Stimulated activated naive B cell treated with anti-CD40 and anti-IgM and Interleukin-4, amounts not matched to agents 10 μg/mL and 1 μg/mL and 100 μg/mL, for 72 hours (primary cell): ENCODE data around the gene CYP1A2.

Source experiments
- ATAC-seq, 2 donors: fragments of 150-1000 bp; cut with Tn5 transposase; replicated peaks; 2 replicates each; pipeline ENCODE4 v1.10.0; 2021; ENCODE audit warnings: moderate library complexity in 1 of 2
- DNase-seq: peaks from one replicate; pipeline ENCODE4 v3.0.0; 2021
- H3K27ac Mint-ChIP-seq: one replicate; pipeline ENCODE4 v1.8.0; 2022; ENCODE audit warnings: mild to moderate bottlenecking, mixed read lengths
- H3K27me3 Mint-ChIP-seq, 2 donors: one replicate each; pipeline ENCODE4 v1.8.0; 2022; ENCODE audit warnings: mixed read lengths in 2 of 2
- H3K36me3 Mint-ChIP-seq, 2 donors: one replicate each; pipeline ENCODE4 v1.8.0; 2022; ENCODE audit warnings: mixed read lengths in 2 of 2, mild to moderate bottlenecking in 1 of 2
- H3K4me1 Mint-ChIP-seq, 2 donors: one replicate each; pipeline ENCODE4 v1.8.0; 2022; ENCODE audit warnings: mixed read lengths in 2 of 2, mild to moderate bottlenecking in 1 of 2
- H3K4me3 Mint-ChIP-seq, 2 donors: one replicate each; pipeline ENCODE4 v1.8.0; 2022; ENCODE audit warnings: mild to moderate bottlenecking in 2 of 2, mixed read lengths in 2 of 2, moderate library complexity in 1 of 2
- H3K9me3 Mint-ChIP-seq, 2 donors: one replicate each; pipeline ENCODE4 v1.8.0; 2022; ENCODE audit warnings: mixed read lengths in 2 of 2, mild to moderate bottlenecking in 1 of 2

CYP1A2 gene, protein sequence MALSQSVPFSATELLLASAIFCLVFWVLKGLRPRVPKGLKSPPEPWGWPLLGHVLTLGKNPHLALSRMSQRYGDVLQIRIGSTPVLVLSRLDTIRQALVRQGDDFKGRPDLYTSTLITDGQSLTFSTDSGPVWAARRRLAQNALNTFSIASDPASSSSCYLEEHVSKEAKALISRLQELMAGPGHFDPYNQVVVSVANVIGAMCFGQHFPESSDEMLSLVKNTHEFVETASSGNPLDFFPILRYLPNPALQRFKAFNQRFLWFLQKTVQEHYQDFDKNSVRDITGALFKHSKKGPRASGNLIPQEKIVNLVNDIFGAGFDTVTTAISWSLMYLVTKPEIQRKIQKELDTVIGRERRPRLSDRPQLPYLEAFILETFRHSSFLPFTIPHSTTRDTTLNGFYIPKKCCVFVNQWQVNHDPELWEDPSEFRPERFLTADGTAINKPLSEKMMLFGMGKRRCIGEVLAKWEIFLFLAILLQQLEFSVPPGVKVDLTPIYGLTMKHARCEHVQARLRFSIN

DNA sequence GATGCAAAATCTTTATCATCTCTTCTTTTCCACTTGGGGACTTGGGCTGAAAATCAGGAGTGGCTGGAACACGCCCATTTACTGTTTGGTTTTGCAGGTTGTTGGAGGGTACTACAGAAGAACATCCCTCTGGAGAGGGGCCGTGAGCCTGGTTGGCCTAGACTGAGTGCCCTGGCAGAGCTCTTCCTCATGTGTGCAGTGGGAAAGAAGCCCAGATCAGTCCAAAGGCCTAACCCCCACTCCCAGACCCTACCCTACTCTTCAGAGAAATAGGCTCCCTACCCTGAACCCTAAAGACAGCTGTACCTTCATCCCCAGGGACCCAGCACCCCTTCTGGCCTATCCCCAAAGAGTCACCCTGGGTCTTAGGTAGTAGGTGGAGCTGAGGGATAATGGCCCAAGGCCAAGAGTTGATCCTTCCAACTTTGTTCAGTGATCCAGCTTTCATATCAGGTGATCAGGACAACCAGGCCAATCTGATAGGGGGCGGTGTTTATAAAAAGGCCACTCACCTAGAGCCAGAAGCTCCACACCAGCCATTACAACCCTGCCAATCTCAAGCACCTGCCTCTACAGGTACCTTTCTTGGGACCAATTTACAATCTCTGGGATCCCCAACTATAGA, at the start of gene CYP1A2:
Gene CYP1A2 (plus strand): TSS at position 524 of the 625 bp plus-strand sequence. CDS start 894 bp downstream, outside the sequence.
- no peak for DNase-seq

DNA sequence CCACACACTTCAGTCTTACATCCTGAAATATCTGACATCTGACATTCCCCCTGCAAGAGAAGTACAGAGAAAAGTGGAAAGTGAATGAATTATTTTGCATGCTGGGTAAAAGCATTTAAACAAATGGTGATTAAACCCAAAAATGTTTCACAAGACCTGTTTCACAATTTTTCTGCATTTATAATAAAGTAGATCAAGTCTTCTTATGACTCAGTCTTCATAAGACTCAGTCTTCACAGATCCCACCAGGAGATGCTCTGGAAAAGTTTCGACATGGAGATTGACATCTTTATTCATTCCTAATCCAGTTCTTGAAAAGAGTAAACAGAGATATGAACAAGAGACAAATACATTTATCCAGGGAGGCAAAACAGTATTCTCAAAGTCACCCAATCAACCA, 39.6 kb upstream of the CYP1A2 start:
- H3K9me3 Mint-ChIP-seq, result no peaks in the 10 kb centered on the region
- H3K27me3 Mint-ChIP-seq, result peaks cover 21 to 33% of the 10 kb centered on the region in 2 donors

More for the DNA sequence above, at the start of gene CYP1A2:
- Mint-ChIP-seq H3K36me3 (no peaks in the 10 kb centered on the region), H3K4me3 (no peak within 1 kb of the TSS), H3K27me3 (peaks cover 0 to 6% of the 10 kb centered on the region in 2 donors), H3K27ac (no peak within 1 kb of the TSS), H3K4me1 (peaks cover 0 to 8% of the 10 kb centered on the region in 2 donors), H3K9me3 (no peaks in the 10 kb centered on the region)
- no peak for ATAC-seq

GRCh38 chr15:74709892-74710291, 38.8 kb upstream of the CYP1A2 start:
- no peak for ATAC-seq
- DNase-seq, result no peak
- Mint-ChIP-seq H3K4me3 (no peak overlapping the region), H3K36me3 (no peaks in the 10 kb centered on the region), H3K27me3 (peaks cover 21 to 33% of the 10 kb centered on the region in 2 donors), H3K4me1 (no peaks in the 10 kb centered on the region), H3K27ac (no peak overlapping the region), H3K9me3 (no peaks in the 10 kb centered on the region)

More for the DNA sequence above, 39.6 kb upstream of the CYP1A2 start:
- H3K4me3 Mint-ChIP-seq, result no peak overlapping the region
- H3K4me1 Mint-ChIP-seq, result no peaks in the 10 kb centered on the region
- H3K36me3 Mint-ChIP-seq, result no peaks in the 10 kb centered on the region
- H3K27ac Mint-ChIP-seq, result no peak overlapping the region
- ATAC-seq (no peak), DNase-seq (no peak)

GRCh38 chr15:74710319-74711094, 38.1 kb upstream of the CYP1A2 start:
- Mint-ChIP-seq H3K4me1 (no peaks in the 10 kb centered on the region), H3K4me3 (no peak overlapping the region), H3K9me3 (no peaks in the 10 kb centered on the region), H3K36me3 (no peaks in the 10 kb centered on the region), H3K27me3 (peaks cover 21 to 29% of the 10 kb centered on the region in 2 donors), H3K27ac (no peak overlapping the region)
- ATAC-seq (no peak), DNase-seq (no peak)

GRCh38 chr15:74712311-74712710, 36.3 kb upstream of the CYP1A2 start:
- DNase-seq (no peak), ATAC-seq (no peak)
- Mint-ChIP-seq H3K4me1 (no peaks in the 10 kb centered on the region), H3K27ac (no peak overlapping the region), H3K36me3 (no peaks in the 10 kb centered on the region), H3K27me3 (peaks cover 14 to 18% of the 10 kb centered on the region in 2 donors), H3K9me3 (no peaks in the 10 kb centered on the region), H3K4me3 (no peak overlapping the region)

- Mint-ChIP-seq H3K36me3 (no peaks in the 10 kb centered on the region), H3K27me3 (no peaks in the 10 kb centered on the region), H3K4me1 (no peaks in the 10 kb centered on the region), H3K9me3 (no peaks in the 10 kb centered on the region), H3K4me3 (no peak overlapping the region), H3K27ac (no peak overlapping the region)
- ATAC-seq (no peak), DNase-seq (no peak)
These were observed 32.0 kb upstream of the CYP1A2 start for GRCh38 chr15:74716651-74717050.

DNA sequence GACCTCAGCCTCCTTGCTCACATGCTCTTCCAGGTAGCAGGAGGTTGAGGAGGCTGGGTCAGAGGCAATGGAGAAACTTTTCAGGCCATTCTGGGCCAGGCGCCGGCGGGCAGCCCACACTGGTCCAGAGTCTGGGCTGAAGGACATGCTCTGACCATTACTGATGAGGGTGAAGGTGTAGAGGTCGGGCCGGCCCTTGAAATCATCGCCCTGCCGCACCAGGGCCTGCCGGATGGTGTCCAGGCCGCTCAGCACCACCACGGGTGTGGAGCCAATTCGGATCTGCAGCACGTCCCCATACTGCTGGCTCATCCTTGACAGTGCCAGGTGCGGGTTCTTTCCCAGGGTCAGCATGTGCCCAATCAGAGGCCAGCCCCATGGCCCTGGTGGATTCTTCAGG, 26.1 kb upstream of the CYP1A2 start:
- H3K36me3 Mint-ChIP-seq, result peaks cover 2 to 4% of the 10 kb centered on the region in 2 donors
- no peak overlapping the region for H3K4me3 Mint-ChIP-seq
- DNase-seq, result no peak
- H3K27ac Mint-ChIP-seq, result no peak overlapping the region
- no peaks in the 10 kb centered on the region for H3K9me3 Mint-ChIP-seq
- peaks cover 19 to 30% of the 10 kb centered on the region in 2 donors for H3K27me3 Mint-ChIP-seq
- H3K4me1 Mint-ChIP-seq, result peaks cover 16 to 34% of the 10 kb centered on the region in 2 donors
- ATAC-seq, result no peak

GRCh38 chr15:74723187-74723586, 25.5 kb upstream of the CYP1A2 start:
- no peak overlapping the region for H3K27ac Mint-ChIP-seq
- H3K36me3 Mint-ChIP-seq, result peaks cover 2 to 4% of the 10 kb centered on the region in 2 donors
- no peak for DNase-seq
- no peak overlapping the region for H3K4me3 Mint-ChIP-seq
- H3K27me3 Mint-ChIP-seq, result peaks cover 24 to 36% of the 10 kb centered on the region in 2 donors
- ATAC-seq, result no peak
- H3K9me3 Mint-ChIP-seq, result no peaks in the 10 kb centered on the region
- peaks cover 16 to 34% of the 10 kb centered on the region in 2 donors for H3K4me1 Mint-ChIP-seq

DNA sequence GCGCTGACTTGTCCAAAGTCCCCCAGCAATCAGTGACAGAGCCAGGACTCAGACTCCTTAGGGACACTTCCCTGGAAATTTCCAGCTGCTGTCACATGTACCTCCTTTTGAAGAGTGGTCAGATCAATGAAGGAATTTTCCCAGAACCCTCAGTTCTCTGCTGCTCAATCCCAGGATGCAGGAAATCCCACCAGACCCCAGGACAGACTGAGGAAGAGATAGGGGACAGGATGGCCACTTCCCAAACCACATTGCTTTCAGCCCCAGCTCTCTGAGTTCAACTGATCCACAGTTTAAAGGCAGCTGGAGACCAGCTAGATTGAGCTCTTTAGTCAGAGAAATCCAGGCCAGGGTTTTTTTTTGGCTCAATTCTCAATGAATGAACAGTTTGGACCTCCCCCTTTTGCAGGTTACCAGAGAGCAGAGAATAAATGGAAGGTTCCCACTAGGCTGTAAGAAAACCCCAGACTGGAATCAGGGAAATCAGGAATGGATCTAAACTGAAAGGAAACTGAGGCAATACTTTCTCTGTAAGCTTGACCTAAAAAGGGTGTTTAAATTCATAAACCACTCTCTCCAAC, 24.8 kb upstream of the CYP1A2 start:
- Mint-ChIP-seq H3K36me3 (peaks cover 2 to 4% of the 10 kb centered on the region in 2 donors), H3K9me3 (no peaks in the 10 kb centered on the region), H3K27me3 (peaks cover 24 to 36% of the 10 kb centered on the region in 2 donors), H3K4me3 (no peak overlapping the region), H3K4me1 (peaks cover 16 to 34% of the 10 kb centered on the region in 2 donors), H3K27ac (no peak overlapping the region)
- DNase-seq (no peak), ATAC-seq (peak; percentile 33 to 35)

DNA sequence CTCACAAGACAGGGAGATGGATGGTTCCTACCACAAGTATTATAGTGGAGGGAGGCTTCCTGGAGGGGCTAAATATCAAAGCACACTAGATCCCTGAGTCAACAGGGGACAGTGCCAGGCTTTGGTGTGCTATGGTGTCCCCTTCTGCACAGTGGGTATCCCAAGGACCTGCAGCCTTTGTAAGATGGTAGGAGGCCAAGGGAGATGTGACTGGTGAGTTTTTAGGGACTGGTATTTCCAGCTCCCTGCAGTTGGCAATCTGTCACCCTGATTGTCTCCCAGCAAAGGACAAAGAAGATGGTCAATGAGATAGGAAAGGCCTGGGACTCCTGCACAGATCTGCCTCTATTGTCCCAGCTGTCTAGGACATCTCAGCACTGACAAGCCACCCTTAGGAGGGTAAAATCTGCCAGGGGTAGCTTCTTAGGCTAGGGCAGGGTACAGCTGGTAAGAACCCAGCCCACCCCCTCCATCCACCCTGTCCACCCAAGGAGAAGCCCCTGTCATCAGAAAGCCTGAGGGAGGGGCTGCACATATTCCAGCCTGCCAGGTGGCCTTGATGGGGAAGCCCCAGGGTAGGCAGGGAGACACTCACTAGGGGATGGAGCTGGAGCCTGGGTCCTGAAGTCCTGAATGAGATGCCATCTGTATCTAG, 23.9 kb upstream of the CYP1A2 start:
- Mint-ChIP-seq H3K4me1 (peaks cover 16 to 34% of the 10 kb centered on the region in 2 donors), H3K9me3 (no peaks in the 10 kb centered on the region), H3K27ac (peak overlapping the region; percentile 81), H3K27me3 (peaks cover 24 to 38% of the 10 kb centered on the region in 2 donors), H3K4me3 (peak overlapping the region; percentile 72 to 82), H3K36me3 (peaks cover 2 to 4% of the 10 kb centered on the region in 2 donors)
- ATAC-seq, result no peak
- DNase-seq, result no peak

DNA sequence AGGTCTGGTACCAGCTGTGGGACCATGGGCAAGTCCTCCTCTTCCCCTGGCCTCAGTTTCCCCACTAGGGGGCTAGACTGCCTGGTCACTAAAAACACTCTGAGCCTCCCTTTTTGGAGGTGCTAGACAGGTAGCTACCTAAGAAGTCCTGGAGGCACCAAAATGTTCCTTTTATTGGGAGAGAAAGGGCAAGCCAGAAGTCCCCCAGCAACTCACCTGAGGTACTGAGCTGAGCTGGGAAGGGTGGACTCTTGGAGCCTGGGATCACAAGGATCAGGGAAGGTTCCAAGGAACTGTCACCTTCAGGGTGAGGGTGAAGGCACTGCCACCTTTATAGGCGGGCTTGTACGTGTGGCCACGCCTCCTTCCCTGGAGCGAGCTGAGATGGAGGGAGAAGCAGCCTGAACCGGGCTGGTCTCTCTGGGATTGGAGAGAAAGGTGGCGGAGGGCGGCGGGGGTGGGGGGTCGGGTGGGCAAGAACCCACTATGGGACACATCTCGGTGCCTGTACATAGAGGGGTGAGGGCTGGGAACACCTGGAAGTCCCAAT, 23.3 kb upstream of the CYP1A2 start, which contains the start of gene CYP1A1:
Gene CYP1A1 (minus strand): TSS at position 304 of the 550 bp plus-strand sequence. CDS start 2,431 bp downstream, outside the sequence.
- Mint-ChIP-seq H3K36me3 (peaks cover 2 to 4% of the 10 kb centered on the region in 2 donors), H3K9me3 (no peaks in the 10 kb centered on the region), H3K4me1 (peaks cover 16 to 34% of the 10 kb centered on the region in 2 donors), H3K27ac (peak within 1 kb of the TSS; percentile 89), H3K4me3 (peak within 1 kb of the TSS; percentile 72 to 82), H3K27me3 (peaks cover 30 to 44% of the 10 kb centered on the region in 2 donors)
- ATAC-seq, result peak; percentile 29 to 41
- DNase-seq, result peak; percentile 10

DNA sequence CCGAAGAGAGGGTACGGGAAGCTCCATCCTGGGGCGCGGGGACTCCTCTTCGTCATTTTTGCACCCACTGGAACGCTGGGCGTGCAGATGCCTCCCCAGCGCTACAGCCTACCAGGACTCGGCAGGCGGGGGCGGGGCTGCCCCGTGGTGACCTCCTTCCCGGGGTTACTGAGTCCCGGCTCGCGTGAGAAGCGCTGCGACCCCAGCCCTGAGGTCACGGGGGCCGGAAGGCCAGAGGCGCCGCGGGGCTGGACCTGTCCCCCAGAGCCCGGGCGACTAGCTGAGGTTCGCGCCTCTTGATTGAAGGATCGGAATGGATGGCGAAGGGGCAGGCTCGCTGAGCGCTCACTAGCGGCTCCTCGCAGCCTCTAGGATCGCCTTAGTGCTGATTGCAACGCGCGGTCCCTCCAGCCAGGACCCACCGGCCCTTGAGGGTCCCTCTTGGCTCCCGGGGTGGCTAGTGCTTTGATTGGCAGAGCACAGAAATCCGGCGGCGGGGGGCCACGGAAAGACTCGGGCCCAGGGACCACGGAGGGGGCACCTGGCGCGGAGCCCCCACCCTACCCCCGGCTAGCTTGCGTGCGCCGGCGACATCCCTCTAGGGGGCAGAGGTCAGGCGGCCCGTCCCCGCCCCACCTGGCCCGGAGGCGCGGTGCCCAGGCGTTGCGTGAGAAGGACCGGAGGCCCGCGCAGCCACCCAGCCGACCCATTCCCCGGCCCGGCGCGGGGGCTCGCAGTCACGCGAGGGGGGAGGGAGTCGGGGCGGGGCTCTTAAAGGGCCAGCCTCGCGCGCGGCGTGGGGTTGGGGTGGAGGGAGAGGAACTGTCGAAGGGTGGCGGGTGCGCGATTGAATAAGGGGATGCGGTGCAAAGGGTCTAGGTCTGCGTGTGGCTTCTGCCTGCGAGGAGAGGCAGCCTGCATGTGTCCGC, 22.5 kb upstream of the CYP1A2 start:
- peak; percentile 78 to 84 for ATAC-seq
- Mint-ChIP-seq H3K9me3 (no peaks in the 10 kb centered on the region), H3K27me3 (peaks cover 35 to 52% of the 10 kb centered on the region in 2 donors), H3K4me1 (peaks cover 16 to 34% of the 10 kb centered on the region in 2 donors), H3K27ac (peak overlapping the region; percentile 89), H3K4me3 (peak overlapping the region; percentile 72 to 82), H3K36me3 (peaks cover 2 to 4% of the 10 kb centered on the region in 2 donors)
- peak; percentile 72 for DNase-seq
